GM18498 (cell line): Measurements from ENCODE around the gene CFI.

Source experiments
- ATAC-seq: cut with Tn5 transposase; IDR thresholded peaks from one replicate; pipeline ENCODE4 v1.9.1; 2021; ENCODE audit warnings: mild to moderate bottlenecking, moderate library complexity; ENCODE audit not compliant: unreplicated experiment

CFI gene

DNA sequence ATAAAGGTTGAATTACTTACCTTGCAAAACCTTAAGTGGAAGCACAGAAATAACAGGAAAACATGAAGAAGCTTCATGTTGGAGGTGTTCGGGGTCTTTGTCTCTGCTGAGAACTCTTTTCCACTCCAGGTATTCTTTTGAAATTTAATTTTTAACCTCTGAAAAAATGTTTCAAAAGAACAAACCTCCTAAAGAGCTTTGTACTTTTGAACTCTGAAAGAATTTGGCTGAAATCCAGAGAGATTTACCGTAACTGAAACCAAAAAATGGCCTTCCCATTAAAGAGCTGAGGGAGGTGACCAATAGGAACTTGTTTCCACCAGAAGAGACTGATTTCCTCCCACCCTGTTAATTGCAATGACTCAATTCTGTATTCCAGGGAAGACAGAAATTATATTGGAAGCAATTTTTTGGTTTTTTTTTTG is at the start of gene CFI:
Gene CFI, minus strand, starts transcription at position 105 of the 425 bp plus-strand sequence. Its CDS starts 28 bp downstream, at position 77.
- ATAC-seq: no peak

DNA sequence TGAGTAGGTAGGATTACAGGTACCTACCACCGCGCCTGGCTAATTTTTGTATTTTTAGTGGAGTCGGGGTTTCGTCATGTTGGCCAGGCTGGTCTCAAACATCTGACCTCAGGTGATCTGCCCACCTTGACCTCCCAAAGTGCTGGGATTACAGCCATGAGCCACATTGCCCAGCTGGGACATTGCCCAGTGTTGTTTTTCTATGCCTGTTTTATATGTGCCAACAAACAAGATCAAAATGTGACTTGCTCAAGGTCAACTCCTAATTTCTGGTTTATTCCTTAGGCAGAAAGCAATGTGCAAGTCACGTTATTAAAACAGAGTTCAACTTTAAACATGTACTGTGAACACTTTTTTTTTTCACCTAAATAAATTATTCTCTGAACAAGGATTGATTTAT is 48.8 kb upstream of the CFI start:
- no peak for ATAC-seq

DNA sequence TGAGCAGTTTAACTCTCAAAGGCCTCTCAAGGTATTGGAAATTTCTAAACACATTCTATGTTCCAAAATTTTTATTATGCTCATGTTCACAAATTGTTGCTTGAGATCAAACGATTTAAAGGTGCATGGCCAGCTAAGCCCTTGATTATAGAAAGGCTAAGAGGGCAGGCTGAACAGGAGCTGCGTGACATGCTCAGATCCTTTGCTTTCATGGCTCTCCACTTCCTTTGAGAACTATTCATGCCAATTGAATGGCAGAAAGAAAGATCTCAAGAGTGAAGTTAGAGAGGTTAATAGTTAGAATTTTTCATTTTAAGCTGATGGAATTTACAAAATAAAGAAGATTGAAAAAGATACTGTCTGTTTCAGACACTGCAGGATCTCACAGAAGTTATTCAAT is 46.7 kb upstream of the CFI start:
- no peak for ATAC-seq

DNA sequence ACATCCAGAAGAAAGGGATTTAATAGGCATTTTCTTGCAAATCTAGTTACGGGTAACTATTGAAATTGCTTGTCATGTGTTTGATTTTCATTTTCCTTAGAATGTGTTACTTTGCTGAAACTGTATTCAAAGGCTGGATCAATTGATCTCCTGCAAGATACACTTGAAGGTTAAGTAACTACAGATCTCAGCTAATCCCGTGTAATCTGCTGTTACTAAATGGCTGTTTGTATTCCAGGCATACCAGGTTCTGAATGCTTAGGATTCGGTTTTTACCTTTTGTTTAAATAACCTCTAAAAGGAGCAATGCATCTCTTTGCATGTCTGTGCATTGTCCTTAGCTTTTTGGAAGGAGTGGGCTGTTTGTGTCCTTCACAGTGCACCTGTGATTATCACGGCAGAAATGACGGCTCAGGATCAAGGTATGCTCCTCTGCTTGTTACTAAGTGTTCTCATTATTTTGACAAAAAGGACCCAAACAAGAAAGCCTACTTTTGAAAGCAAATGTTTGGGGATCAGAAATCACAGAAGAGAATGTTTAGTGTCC is 46.2 kb upstream of the CFI start, which contains the start of gene LRIT3:
Gene LRIT3, plus strand, starts transcription at position 212 of the 547 bp plus-strand sequence. Its CDS starts 95 bp downstream, at position 307.
- no peak for ATAC-seq

DNA sequence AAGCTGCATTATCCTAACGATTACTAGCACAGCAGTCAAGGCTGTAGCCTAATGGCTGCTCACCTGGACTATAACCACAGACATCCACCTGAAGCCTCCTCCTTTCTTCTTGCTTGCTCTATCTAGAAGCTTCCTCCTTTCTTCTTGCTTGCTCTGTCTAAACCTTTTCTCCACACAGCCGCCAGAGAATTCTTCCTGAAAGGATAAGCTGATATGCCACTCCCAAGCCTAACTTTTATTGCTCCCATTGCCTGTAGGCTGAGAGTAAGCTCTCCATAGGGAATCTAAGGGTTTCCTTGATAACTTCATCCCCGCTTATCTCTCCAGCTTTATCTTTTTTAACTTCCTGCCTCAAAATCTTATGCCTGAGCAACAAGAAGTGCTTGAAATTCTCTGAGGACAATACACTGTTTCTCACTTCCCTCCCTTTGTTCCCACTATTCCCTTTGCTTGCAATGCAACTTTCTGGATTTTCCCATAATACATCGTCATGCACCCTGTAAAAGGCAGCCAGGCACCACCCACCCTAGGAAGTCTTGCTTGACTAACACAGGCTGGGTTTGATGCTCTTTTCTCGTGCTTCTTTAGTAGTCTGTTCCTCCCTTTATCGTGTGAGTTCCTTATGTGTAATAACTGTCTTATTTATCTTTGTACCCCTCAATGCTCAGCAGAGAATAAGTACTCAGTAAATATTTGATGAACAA is 44.7 kb upstream of the CFI start:
- no peak for ATAC-seq

DNA sequence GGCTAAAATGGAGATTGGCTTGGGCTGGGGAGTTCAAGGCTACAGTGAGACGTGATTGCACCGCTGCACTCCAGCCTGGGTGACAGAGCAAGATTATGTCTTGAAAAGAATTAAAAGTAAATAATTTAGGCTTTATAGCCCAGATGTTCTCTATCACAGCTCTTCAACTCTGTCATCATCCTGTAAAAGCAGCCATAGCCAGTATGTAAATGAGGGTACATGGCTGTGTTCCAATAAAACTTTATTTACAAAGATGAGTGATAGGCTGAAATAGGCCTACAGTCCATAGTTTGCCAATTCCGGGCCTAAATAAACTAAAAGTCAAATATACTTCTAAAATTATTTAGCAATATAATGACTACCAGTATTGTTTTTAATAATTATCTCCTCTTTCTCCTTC is 35.2 kb upstream of the CFI start:
- ATAC-seq: no peak

DNA sequence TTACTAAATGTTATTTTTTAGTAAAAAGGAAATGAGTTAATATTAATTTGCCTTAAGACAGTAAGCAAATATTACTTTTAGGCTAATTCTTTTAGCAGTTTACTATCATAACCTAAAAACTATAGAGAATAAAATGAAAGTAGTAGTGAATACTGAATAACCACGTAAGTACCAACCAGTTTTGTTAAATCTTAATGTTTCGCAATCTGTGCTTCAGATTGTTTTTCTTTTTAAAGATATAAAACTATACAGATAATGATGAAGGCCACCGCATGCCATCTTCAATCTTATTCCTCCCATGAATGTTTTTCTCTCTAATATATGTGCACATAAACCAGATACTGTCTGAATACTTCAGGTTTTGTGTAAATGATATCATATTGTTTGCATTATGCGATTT is 32.0 kb upstream of the CFI start:
- no peak for ATAC-seq

DNA sequence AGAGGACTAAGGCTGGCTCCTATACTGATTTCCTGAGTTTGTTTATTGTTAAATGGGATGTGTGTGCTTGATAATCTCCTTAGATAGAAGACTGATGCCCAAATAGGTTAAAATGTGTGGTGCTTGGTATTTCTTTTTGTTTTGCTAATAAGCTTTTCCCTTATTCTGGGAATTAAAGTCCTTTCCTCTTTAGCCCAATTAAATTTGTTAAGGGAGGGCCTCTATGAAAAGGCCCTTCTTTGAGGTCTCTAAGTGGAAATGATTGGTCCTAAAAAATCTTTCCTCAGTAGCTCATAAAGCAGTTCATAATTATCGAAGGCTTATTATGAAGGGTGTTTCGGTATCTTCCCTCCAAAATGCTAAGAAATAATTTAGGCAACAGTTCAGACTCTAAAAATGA is 25.9 kb upstream of the CFI start, which contains the start of gene RRH:
Gene RRH, plus strand, starts transcription at position 301 of the 400 bp plus-strand sequence. Its CDS starts 56 bp downstream, at position 357.
- ATAC-seq: no peak

DNA sequence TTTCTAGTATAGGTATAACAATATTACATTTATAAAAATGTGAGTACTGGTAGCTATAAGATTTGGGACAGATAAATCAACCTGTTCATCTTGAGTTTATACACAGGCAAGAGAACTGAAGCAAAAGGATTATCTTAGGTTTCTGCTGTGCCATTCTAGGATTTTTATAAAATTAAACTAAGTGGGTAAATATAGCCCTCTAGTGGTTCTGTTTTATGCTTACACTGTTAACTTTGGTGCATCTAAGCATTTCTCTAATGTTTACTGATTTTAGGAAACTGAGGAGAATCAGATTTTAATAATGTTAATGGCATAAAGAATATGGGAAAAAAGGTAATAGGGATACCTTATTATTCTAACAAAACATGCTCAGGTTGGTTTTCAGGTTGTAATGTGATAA is 24.9 kb upstream of the CFI start:
- ATAC-seq: no peak

DNA sequence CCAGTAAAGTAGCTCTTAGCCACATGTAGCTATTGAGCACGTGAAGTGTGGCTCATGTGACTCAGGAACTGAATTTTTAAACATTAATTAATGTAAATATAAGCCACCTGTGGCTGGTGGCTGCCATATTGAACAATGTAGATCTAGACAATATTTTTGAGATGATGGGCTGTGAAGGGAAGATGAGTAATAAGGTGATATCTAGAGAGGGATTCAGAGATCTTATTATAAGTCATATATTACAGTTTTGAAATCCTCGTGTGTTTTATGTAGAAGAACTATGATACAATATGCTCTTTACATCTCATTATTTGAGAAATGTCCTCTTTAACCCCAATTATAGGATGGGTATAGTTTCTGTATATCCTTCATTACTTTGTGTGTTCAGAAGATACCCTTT is 19.4 kb upstream of the CFI start:
- ATAC-seq: no peak

DNA sequence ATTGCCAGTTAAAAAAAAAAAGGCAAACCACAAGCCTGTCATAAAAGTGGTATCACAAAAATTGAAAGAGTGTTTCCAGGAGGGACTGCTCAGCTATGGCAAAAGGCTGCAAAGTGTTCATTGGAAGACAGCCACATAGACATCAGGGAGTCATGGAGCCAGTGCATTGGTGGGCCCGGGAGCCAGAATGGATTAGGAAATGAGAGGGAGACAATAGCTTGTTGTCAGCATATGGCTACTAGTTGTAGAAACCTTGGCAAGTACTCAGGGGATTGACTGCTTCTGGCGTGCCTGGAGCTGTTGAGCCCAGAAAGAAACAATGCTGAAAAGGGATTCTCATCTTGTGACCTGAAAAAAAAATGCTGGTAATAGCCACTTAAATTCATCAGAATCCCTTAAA is 18.8 kb upstream of the CFI start:
- ATAC-seq: no peak

DNA sequence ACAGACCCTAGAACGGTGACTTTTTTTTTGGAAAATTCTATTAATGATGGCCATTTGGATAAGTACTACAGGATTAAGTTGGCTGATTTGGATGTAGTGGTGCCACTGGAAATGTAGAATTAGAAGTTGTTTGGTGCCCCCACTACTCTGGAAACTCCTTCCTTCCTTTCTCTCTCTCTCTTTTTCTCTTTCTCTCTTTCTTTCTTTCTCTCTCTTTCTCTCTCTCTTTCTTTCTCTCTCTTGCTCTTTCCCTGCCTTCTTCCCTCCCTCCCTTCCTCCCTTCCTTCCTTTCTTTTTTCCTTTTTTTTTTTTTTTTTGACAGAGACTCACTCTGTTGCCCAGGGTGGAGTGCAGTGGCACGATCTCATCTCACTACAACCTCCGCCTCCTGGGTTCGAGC is 16.5 kb upstream of the CFI start:
- ATAC-seq: no peak

DNA sequence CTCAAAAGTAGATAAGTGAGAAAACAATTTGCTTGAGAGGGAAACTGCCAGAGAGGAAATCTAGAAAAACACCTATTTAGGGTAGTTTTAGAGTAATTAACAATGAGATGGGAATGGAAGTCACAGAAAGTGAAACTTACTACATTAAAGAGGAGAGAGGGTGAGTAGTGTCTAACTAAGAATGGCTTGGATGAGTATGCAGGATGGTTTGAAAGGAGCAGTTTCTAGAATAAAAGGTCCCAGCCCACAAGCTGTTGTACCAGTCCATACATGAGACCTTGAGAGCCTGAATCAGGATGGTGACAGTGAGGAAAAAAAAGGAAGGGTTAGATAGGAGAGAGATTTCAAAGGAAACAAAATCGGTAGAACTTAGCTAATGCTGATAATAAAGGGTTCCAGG is 15.1 kb upstream of the CFI start:
- ATAC-seq: no peak

DNA sequence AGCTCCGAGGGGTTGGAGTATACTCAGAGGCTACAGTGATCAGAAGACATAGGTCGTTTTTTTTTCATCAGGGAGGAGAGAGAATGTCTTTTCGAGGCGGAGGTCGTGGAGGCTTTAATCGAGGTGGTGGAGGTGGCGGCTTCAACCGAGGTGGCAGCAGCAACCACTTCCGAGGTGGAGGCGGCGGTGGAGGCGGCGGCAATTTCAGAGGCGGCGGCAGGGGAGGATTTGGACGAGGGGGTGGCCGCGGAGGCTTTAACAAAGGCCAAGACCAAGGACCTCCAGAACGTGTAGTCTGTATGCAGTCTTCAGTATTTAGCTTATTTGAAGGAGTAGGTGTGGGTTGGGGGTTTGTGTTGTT is 14.3 kb upstream of the CFI start:
- ATAC-seq: no peak

DNA sequence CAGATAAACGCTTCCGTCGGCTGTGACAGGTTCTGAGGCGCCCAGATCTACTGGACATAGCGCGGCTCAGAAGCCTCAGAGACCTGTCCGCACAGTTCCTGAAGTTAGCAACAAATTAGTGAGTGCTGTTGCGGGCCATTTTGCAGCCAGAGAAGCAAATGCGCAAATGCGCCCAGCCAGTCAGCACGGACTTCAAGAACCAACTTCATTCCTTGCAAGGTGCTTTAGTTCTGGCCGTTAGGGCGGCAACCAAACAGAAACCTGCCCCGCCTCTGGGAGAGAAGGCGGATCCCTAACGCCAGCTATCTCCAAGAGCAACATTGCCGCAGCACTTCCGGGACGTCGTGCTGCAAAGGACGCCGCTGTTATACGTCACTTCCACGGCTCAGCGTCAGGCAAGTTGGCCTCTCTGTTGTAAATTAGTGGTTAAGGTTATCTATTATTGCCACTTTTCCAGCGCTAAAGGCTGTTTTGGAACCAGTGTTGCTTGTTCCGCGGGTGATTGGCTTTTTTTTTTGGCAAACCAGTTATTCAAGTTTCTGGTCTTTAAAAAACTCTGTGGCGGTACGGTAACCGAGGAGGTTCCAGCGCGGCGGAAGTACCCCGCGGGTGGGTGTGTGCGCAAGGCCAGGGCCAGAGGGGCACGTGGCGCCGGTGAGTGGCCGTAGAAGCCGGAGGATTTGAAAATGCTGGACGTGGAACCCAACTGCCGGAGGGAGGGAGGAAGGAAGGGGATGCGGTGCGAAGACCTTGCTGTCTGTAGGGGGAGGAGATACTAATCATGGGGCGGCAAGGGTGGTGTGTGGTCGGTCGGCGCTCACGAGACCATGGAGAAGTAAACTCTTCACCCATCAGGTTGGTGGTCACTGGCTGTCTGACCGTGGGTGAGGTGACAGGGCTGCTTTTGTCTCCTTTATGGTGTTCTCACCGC is 13.6 kb upstream of the CFI start, which contains the start of gene GAR1:
Gene GAR1, plus strand, starts transcription at position 612 of the 931 bp plus-strand sequence. CDS start 403 bp downstream, outside the sequence.
- peak; percentile 99 for ATAC-seq

DNA sequence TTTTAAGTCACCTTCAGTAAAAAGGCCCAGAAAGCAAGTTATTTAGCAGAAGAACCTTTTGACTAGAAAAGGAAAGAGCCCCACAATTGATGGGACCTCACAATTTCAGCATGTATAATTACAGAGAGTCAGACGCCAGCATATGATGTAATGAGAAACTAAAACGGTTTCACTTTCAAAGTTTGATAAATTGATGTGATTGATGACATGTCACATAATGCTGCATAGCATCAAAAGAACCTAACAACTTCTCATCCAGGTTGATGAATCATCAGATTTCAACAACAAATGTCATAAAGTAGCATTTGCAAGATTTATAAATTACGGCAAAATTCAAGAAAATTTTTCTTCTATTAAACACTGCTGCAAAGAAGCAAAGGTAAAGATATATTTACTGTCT is 9.9 kb upstream of the CFI start:
- no peak for ATAC-seq

DNA sequence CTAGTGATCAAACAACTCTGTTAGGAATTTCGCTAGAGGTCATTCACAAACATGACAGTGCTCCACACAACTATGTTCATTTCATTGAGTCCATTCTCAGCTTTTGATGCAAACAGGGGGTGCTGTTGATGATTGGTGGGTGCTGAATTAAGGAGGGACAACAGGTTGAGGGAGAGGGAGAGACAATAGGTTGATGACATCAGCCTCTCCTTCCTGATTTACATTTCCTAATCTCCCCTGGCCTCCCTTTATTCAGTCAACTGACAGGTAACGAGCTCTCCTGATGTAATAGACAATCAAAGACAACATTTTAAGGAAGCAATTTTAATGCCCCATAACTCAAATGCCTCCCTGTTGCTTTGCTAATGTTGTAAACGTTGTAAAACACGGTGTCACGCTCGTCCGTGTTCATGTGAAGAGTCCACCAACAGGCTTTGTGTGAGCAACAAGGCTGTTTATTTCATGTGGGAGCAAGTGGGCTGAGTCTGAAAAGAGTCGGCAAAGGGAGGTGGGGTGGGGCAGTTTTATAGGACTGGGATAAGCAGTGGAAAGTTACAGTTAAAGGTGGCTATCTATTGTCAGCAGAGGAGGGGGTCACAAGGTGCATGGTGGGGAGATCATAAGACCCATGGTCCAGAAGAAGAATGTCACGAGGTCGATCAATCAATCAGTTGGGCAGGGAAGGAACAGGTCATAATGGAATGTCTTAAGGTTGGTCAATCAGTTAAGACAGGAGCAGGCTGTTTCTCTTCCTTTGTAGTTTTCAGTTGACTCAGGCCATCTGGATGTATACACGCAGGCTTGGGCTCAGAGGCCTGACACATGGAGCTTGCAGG is 9.0 kb upstream of the CFI start:
- ATAC-seq: no peak

DNA sequence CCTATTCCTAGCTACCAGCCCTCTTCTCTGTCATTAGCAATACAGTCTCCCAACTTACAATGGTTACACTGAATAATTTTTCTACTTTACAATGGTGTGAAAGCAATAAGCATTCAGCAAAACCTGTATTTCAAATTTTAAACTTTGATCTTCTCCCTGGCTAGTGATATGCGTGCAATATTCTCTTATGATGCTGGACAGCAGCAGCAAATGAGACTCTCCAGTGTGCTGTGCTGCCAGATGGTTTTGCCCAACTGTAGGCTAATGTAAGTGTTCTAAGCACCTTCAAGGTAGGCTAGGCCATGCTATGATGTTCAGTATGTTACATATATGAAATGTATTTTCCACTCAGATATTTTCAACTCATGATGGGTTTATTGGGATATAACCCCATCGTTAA is 7.9 kb upstream of the CFI start:
- no peak for ATAC-seq

DNA sequence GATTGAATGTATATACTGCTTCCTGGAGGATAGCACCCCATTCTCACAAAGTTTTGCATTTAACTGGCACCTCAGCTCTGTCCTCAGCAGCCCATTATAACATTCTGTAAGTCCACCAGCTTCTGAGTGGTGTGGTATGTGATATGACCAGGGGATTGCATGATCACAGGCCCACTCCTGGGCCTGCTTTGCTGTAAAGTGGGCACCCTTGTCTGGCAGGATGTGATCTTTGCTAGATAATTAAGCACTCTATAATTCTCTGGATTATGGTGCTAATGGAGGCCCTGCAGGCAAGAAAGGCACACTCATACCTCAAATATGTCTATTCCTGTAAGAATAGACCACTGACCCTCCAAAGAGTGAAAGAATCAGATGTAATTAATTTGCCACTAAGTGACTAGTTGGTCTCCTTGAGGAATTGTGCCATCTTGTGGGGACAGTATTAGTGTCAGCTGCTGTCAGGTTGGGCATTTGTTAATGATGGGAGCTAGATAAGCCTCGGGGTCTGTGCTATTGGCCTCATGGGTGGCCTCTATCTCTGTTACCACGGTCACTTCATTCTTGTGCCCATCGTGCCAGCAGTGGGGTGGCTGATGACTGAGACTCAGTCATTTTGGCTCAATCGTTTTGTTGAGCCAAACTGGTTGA is 2.2 kb upstream of the CFI start:
- peak; percentile 84 for ATAC-seq

DNA sequence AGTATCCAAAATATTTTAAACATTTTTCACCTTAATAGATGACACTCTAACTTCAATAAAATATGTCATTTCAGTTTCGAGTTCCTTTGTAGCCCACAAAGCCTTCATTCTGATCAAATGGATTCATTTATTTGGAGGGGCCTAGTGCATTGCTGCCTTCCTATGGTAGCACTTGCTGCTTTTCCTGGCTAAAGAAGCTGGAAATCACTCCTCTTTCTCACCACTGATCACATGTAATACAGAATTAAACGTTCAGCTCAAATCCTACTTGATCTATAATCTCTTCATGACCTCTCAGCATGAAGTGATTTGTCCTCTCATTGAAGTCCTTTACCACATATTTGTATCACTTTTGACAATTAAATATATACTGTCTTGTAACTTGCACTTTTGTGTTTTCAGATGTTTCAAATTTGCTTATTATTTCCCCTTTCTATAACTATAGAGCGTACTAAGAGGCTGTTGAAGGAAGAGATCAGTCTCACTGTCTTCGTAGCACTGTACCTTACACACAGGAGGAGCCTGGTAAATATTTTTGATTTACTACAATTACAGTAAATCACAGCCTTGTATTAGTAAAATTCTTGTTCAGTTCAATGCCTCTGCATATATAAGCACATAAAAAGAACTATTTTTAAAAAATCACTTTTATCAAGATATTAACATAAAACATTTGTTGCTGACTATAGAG is 555 bp downstream of the CFI start:
- no peak for ATAC-seq
